Activated CD8-positive, alpha-beta memory T cell treated with anti-CD3 and anti-CD28 coated beads, Interleukin-2, amount 50 U/mL, for 1 hour (primary cell): ENCODE results near the gene F2.

ENCODE experiments used
- DNase-seq: peaks from one replicate; pipeline ENCODE4 v3.0.0-alpha.2; 2020; ENCODE audit errors: extremely low read depth

F2 gene

GRCh38 chr11:46718155-46719019 lies 626 bp upstream of the F2 start:
- no peak for DNase-seq

- no peak for DNase-seq
Measured at GRCh38 chr11:46719543-46720218, 668 bp downstream of the F2 start.

- no peak for DNase-seq
Measured at GRCh38 chr11:46721286-46721685, 2.3 kb downstream of the F2 start.

- DNase-seq: no peak
Measured at GRCh38 chr11:46722566-46723358, 3.7 kb downstream of the F2 start.

GRCh38 chr11:46723359-46723680 lies 4.3 kb downstream of the F2 start:
- no peak for DNase-seq

GRCh38 chr11:46724088-46724487 lies 5.1 kb downstream of the F2 start:
- no peak for DNase-seq

- DNase-seq: no peak
Measured at GRCh38 chr11:46725338-46726205, 6.6 kb downstream of the F2 start.

GRCh38 chr11:46726206-46726862 lies 7.3 kb downstream of the F2 start:
- no peak for DNase-seq

- no peak for DNase-seq
Measured at GRCh38 chr11:46727952-46728658, 9.1 kb downstream of the F2 start.

GRCh38 chr11:46728659-46729040 lies 9.6 kb downstream of the F2 start:
- DNase-seq: no peak

GRCh38 chr11:46729110-46730027 lies 10.4 kb downstream of the F2 start:
- no peak for DNase-seq

GRCh38 chr11:46731545-46731944 lies 12.5 kb downstream of the F2 start:
- DNase-seq: no peak

GRCh38 chr11:46733234-46733633 lies 14.2 kb downstream of the F2 start:
- DNase-seq: no peak

- no peak for DNase-seq
Measured at GRCh38 chr11:46736146-46736545, 17.1 kb downstream of the F2 start.

- DNase-seq: no peak
Measured at GRCh38 chr11:46736615-46737014, 17.6 kb downstream of the F2 start.

- DNase-seq: no peak
Measured at GRCh38 chr11:46737699-46738098, 18.7 kb downstream of the F2 start.

GRCh38 chr11:46738887-46739286 lies 19.9 kb downstream of the F2 start:
- DNase-seq: no peak

GRCh38 chr11:46741600-46742484 lies 22.8 kb downstream of the F2 start:
- DNase-seq: no peak
